Measurements from ENCODE around the gene FXYD4.

Gene FXYD4

DNA sequence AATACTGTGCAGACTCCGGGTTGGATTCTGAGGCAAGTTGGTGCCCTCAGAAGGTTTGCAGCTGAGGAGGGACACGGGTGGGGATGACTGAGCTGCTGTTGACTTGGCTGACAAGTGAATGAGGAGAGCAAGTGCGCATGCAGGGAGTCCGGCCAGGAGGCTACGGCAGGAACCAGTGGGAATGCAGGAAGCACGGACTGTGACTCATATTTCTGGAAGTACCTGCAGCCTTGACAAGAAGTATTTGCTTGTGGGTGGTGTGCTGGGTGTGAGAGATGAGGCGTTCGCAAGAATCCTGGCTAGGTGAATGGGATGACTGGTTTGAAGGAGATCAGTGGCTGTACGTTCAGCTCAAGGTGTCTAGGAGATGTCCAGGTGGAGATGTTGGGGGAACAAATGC, 30.8 kb upstream of the FXYD4 start:
- TF ChIP-seq EGR1 (IDR thresholded peaks at IDR 0.05) (no peak), CEBPB (IDR thresholded peaks at IDR 0.05) (no peak), YY1 (IDR thresholded peaks at IDR 0.05; ENCODE audit: low read depth) (no peak), EP300 (IDR thresholded peaks at IDR 0.05; ENCODE audit: borderline replicate concordance) (no peak), CREB1 (IDR thresholded peaks at IDR 0.05; ENCODE audit: low read depth) (no peak), FOXM1 (IDR thresholded peaks at IDR 0.05; ENCODE audit: borderline replicate concordance, low read depth) (no peak), RAD21 (IDR thresholded peaks at IDR 0.05; ENCODE audit: low read depth) (no peak), TCF12 (IDR thresholded peaks at IDR 0.05; ENCODE audit: low read depth) (no peak), TEAD4 (IDR thresholded peaks at IDR 0.05) (no peak), ZBTB7A (IDR thresholded peaks at IDR 0.05; ENCODE audit: low read depth) (no peak), NFIC (IDR thresholded peaks at IDR 0.05) (no peak), TAF1 (IDR thresholded peaks at IDR 0.05; ENCODE audit: low read depth) (no peak)
- TF ChIP-seq, protein P1, sequence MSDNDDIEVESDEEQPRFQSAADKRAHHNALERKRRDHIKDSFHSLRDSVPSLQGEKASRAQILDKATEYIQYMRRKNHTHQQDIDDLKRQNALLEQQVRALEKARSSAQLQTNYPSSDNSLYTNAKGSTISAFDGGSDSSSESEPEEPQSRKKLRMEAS (IDR thresholded peaks at IDR 0.05), result no peak
- TF ChIP-seq, protein P2, sequence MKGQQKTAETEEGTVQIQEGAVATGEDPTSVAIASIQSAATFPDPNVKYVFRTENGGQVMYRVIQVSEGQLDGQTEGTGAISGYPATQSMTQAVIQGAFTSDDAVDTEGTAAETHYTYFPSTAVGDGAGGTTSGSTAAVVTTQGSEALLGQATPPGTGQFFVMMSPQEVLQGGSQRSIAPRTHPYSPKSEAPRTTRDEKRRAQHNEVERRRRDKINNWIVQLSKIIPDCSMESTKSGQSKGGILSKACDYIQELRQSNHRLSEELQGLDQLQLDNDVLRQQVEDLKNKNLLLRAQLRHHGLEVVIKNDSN (IDR thresholded peaks at IDR 0.05), result no peak
- TF ChIP-seq, protein P3, sequence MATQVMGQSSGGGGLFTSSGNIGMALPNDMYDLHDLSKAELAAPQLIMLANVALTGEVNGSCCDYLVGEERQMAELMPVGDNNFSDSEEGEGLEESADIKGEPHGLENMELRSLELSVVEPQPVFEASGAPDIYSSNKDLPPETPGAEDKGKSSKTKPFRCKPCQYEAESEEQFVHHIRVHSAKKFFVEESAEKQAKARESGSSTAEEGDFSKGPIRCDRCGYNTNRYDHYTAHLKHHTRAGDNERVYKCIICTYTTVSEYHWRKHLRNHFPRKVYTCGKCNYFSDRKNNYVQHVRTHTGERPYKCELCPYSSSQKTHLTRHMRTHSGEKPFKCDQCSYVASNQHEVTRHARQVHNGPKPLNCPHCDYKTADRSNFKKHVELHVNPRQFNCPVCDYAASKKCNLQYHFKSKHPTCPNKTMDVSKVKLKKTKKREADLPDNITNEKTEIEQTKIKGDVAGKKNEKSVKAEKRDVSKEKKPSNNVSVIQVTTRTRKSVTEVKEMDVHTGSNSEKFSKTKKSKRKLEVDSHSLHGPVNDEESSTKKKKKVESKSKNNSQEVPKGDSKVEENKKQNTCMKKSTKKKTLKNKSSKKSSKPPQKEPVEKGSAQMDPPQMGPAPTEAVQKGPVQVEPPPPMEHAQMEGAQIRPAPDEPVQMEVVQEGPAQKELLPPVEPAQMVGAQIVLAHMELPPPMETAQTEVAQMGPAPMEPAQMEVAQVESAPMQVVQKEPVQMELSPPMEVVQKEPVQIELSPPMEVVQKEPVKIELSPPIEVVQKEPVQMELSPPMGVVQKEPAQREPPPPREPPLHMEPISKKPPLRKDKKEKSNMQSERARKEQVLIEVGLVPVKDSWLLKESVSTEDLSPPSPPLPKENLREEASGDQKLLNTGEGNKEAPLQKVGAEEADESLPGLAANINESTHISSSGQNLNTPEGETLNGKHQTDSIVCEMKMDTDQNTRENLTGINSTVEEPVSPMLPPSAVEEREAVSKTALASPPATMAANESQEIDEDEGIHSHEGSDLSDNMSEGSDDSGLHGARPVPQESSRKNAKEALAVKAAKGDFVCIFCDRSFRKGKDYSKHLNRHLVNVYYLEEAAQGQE (IDR thresholded peaks at IDR 0.05; ENCODE audit: low read depth), result no peak

DNA sequence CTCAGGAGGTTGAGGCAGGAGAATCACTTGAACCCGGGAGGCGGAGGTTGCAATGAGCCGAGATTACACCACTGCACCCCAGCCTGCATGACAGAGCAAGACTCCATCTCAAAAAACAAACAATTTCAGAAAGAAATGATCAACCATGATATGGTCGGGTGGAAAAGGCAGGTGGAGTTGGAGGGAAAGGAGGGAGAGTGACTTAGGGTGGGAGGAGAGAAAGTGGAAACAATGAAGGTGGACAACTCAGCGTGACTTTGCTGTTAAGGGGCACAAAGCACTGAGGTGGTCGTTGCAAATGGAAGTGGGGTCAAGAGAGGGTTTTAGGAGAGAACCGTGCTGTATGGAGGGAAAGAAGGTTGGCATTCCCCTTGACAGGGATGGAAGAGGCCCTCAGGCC, 30.0 kb upstream of the FXYD4 start:
- TF ChIP-seq, protein P3 (IDR thresholded peaks at IDR 0.05; ENCODE audit: low read depth), result no peak
- TF ChIP-seq CREB1 (IDR thresholded peaks at IDR 0.05; ENCODE audit: low read depth) (no peak), TEAD4 (IDR thresholded peaks at IDR 0.05) (no peak), RAD21 (IDR thresholded peaks at IDR 0.05; ENCODE audit: low read depth) (no peak), ZBTB7A (IDR thresholded peaks at IDR 0.05; ENCODE audit: low read depth) (no peak), FOXM1 (IDR thresholded peaks at IDR 0.05; ENCODE audit: borderline replicate concordance, low read depth) (no peak), CEBPB (IDR thresholded peaks at IDR 0.05) (no peak), EP300 (IDR thresholded peaks at IDR 0.05; ENCODE audit: borderline replicate concordance) (no peak), TCF12 (IDR thresholded peaks at IDR 0.05; ENCODE audit: low read depth) (no peak), EGR1 (IDR thresholded peaks at IDR 0.05) (no peak), TAF1 (IDR thresholded peaks at IDR 0.05; ENCODE audit: low read depth) (no peak), NFIC (IDR thresholded peaks at IDR 0.05) (no peak), YY1 (IDR thresholded peaks at IDR 0.05; ENCODE audit: low read depth) (no peak)
- TF ChIP-seq, protein P2 (IDR thresholded peaks at IDR 0.05), result no peak
- TF ChIP-seq, protein P1 (IDR thresholded peaks at IDR 0.05), result no peak

DNA sequence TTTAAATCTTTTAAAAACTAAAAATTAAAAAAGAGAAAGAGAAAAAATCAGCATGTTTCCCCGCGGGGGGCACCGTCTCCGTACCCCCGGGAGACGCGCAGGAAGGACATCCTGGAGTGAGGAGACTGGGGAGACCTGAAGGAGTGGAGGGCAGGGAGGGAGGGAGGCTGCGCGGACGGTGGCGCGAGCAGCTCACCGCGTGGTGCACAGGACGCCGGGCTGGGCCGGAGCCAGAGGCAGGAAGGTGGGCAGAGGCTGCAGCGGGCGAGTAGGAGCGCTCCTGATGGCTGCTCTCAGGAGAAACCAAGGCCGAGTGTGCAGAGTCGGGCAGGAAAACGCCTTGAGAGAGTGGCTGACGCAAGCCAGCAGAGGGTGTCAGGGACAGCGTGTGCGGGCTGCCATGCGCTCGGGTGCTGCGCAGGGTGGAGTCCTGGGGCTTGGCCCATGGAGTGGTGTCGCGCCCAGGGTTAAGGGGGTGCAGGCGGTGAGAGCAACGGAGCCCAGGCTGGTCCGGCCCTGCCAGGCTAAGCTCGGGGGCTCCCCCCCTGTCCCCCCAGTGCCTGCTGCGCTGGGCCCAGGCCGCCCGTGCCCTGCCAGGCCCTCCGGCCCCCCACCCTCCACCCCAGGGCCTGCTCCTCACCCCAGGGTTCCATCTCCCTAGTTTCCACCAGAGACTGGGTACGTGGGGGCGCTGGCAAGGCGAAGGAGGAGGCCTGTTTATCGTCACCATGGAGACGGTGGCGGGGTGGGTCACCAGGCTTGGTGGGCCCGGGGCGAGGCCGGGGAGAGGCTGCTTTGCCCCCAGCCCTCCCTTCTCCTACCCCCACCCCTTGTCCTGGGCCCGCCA, 28.9 kb upstream of the FXYD4 start:
- TF ChIP-seq, protein P3 (IDR thresholded peaks at IDR 0.05; ENCODE audit: low read depth), result no peak
- TF ChIP-seq EP300 (IDR thresholded peaks at IDR 0.05; ENCODE audit: borderline replicate concordance) (no peak), TCF12 (IDR thresholded peaks at IDR 0.05; ENCODE audit: low read depth) (no peak), CREB1 (IDR thresholded peaks at IDR 0.05; ENCODE audit: low read depth) (no peak), ZBTB7A (IDR thresholded peaks at IDR 0.05; ENCODE audit: low read depth) (no peak), NFIC (IDR thresholded peaks at IDR 0.05) (no peak), TAF1 (IDR thresholded peaks at IDR 0.05; ENCODE audit: low read depth) (no peak), TEAD4 (IDR thresholded peaks at IDR 0.05) (no peak), RAD21 (IDR thresholded peaks at IDR 0.05; ENCODE audit: low read depth) (no peak), YY1 (IDR thresholded peaks at IDR 0.05; ENCODE audit: low read depth) (no peak), CEBPB (IDR thresholded peaks at IDR 0.05) (no peak), FOXM1 (IDR thresholded peaks at IDR 0.05; ENCODE audit: borderline replicate concordance, low read depth) (no peak), EGR1 (IDR thresholded peaks at IDR 0.05) (no peak)
- TF ChIP-seq, protein P1 (IDR thresholded peaks at IDR 0.05), result no peak
- TF ChIP-seq, protein P2 (IDR thresholded peaks at IDR 0.05), result no peak

Measured in Ishikawa (cell line).